B cell (primary cell): ENCODE results near the gene GALNT10. TPM values are rescaled to one million over a fixed set of nuclear protein-coding genes. Genes with fewer than 3 reads are reported as not detected.

Source experiments
- ATAC-seq: fragments of 200-7000 bp; cut with Tn5 transposase; one replicate; pipeline ENCODE4 v1.10.0; 2021; ENCODE audit warnings: low read depth, mild to moderate bottlenecking, moderate number of reproducible peaks, moderate library complexity
- CTCF ChIA-PET: fragments of 350-600 bp; sonication (Branson Sonifier 250); formaldehyde crosslinking; loops from one replicate; lab custom pipeline; 2021; ENCODE audit warnings: antibody characterized with exemption, inconsistent platforms; lab: Charles Lee
- POLR2A ChIA-PET: fragments of 350-600 bp; sonication (Branson Sonifier 250); formaldehyde crosslinking; loops from one replicate; lab custom pipeline; 2021; ENCODE audit warnings: antibody characterized with exemption; lab: Charles Lee
- DNase-seq: peaks from one replicate; pipeline ENCODE4 v3.0.0; 2013
- H2AFZ ChIP-seq: 2 replicates; pipeline ENCODE4 v1.6.1; 2012; ENCODE audit warnings: mild to moderate bottlenecking, low read depth, low read length; ENCODE audit not compliant: insufficient read depth, poor library complexity, severe bottlenecking
- H3K27ac ChIP-seq, 2 donors: 1 replicate in 1 of 2; 2 replicates in 1 of 2; pipeline ENCODE4 v1.5.1; 2012 to 2013; ENCODE audit warnings: low read length in 2 of 2, mild to moderate bottlenecking in 2 of 2, moderate library complexity in 1 of 2
- H3K27me3 ChIP-seq, 4 experiments: fragments of 200-600 bp in 1 of 4; sonication (generic) in 1 of 4; replicated peaks in 1 of 4; 1 replicate in 2 of 4; 2 replicates in 2 of 4; pipeline versions ENCODE4 v1.6.1 to v1.7.0; 2013 to 2016; ENCODE audit warnings: low read length in 3 of 4, mild to moderate bottlenecking in 2 of 4, mixed read lengths in 1 of 4, moderate library complexity in 1 of 4; ENCODE audit not compliant: insufficient read depth in 4 of 4, control insufficient read depth in 3 of 4; ENCODE audit errors: control extremely low read depth in 1 of 4
- H3K36me3 ChIP-seq, 2 experiments: replicated peaks in 1 of 2; 1 replicate in 1 of 2; 2 replicates in 1 of 2; pipeline versions ENCODE4 v1.6.1 to v1.7.1; 2013; ENCODE audit warnings: low read length in 1 of 2; ENCODE audit not compliant: insufficient read depth in 2 of 2, control insufficient read depth in 1 of 2; ENCODE audit errors: control extremely low read depth in 1 of 2, extremely low read depth in 1 of 2
- H3K4me1 ChIP-seq, 2 donors: fragments of 200-600 bp in 1 of 2; sonication (generic) in 1 of 2; 1 replicate in 1 of 2; 2 replicates in 1 of 2; pipeline versions ENCODE4 v1.5.1 to v1.6.1; 2013 to 2017; ENCODE audit warnings: low read length in 2 of 2; ENCODE audit not compliant: control insufficient read depth in 2 of 2, insufficient read depth in 2 of 2
- H3K4me2 ChIP-seq: replicated peaks from 2 replicates; pipeline ENCODE3; 2012; ENCODE audit warnings: mild to moderate bottlenecking, low read depth, low read length; ENCODE audit not compliant: poor library complexity, severe bottlenecking
- H3K4me3 ChIP-seq, 5 experiments: fragments of 200-600 bp in 1 of 5; sonication (generic) in 1 of 5; 1 replicate in 3 of 5; 2 replicates in 2 of 5; pipeline versions ENCODE4 v1.5.1 to v1.7.0; 2011 to 2016; ENCODE audit warnings: low read length in 4 of 5, mild to moderate bottlenecking in 4 of 5, low read depth in 2 of 5, control low read depth in 1 of 5, moderate library complexity in 1 of 5; ENCODE audit not compliant: insufficient read depth in 1 of 5; ENCODE audit errors: control extremely low read depth in 1 of 5, extremely low read depth in 1 of 5
- H3K79me2 ChIP-seq: fragments of 200-600 bp; sonication (generic); one replicate; pipeline ENCODE4 v1.6.0; 2016; ENCODE audit warnings: low read length; ENCODE audit not compliant: control insufficient read depth, insufficient read depth
- H3K9ac ChIP-seq: fragments of 200-600 bp; sonication (generic); 2 replicates; pipeline ENCODE4 v1.6.1; 2017; ENCODE audit warnings: mild to moderate bottlenecking, low read length, moderate library complexity
- H3K9me3 ChIP-seq, 3 donors: one replicate each; pipeline versions ENCODE4 v1.6.1 to v1.7.1; 2013; ENCODE audit warnings: low read length in 2 of 3; ENCODE audit not compliant: control insufficient read depth in 2 of 3, insufficient read depth in 1 of 3; ENCODE audit errors: control extremely low read depth in 1 of 3
- H4K20me1 ChIP-seq: 2 replicates; pipeline ENCODE4 v1.6.0; 2012; ENCODE audit warnings: mild to moderate bottlenecking, low read length; ENCODE audit not compliant: insufficient read depth, control insufficient read depth, poor library complexity, severe bottlenecking
- H3K27ac Mint-ChIP-seq: one replicate; pipeline ENCODE4 v1.8.0; 2021; ENCODE audit warnings: mixed read lengths
- H3K27me3 Mint-ChIP-seq: one replicate; pipeline ENCODE4 v1.8.0; 2021; ENCODE audit warnings: mixed read lengths
- H3K4me1 Mint-ChIP-seq: one replicate; pipeline ENCODE4 v1.8.0; 2021; ENCODE audit warnings: mixed read lengths
- H3K4me3 Mint-ChIP-seq: one replicate; pipeline ENCODE4 v1.8.0; 2021; ENCODE audit warnings: mixed read lengths
- H3K9me3 Mint-ChIP-seq: one replicate; pipeline ENCODE4 v1.8.0; 2022; ENCODE audit warnings: mixed read lengths; ENCODE audit not compliant: insufficient read depth
- EZH2 ChIP-seq: IDR thresholded peaks from 2 replicates; pipeline ENCODE4 v1.6.1; 2012; ENCODE audit warnings: borderline replicate concordance, low read depth, mild to moderate bottlenecking, moderate library complexity, low read length; ENCODE audit not compliant: insufficient read depth, poor library complexity, severe bottlenecking
- WGBS: methylation state at CpG from one replicate; pipeline ENCODE4 v1.1.5; 2013; ENCODE audit warnings: missing lambda C conversion rate; ENCODE audit not compliant: insufficient coverage; 5-methylcytosine and 5-hydroxymethylcytosine counted together
- intact Hi-C: fragments of 100-400 bp; cut with micrococcal nuclease; formaldehyde crosslinking; loops from one replicate; pipeline ENCODE4 v1.10.0; 2022
- polyA plus RNA-seq: library from polyadenylated mRNA; depleted of rRNA; stranded (reverse); fragments of >200 nt; gene quantifications from 2 replicates; pipeline ENCODE4 v1.2.3, GENCODE V29; 2012
- total RNA-seq, 2 donors: library from RNA; stranded (reverse); fragments of 120-200 nt in 1 of 2; gene quantifications; 1 replicate in 1 of 2; 2 replicates in 1 of 2; pipeline versions ENCODE4 v1.2.3 to v1.2.4, GENCODE V29; 2013 to 2022
- TF ChIP-seq, protein P1 (sequence below): fragments of 200-600 bp; IDR thresholded peaks from one replicate; pipeline ENCODE4 v1.8.0; 2022; ENCODE audit warnings: antibody characterized with exemption, mild to moderate bottlenecking

Gene GALNT10
- total and polyA plus RNA-seq, 2 donors (not counting 1 experiment from before 2014, with no cell fraction given), result 27.7 to 42.8 TPM

DNA sequence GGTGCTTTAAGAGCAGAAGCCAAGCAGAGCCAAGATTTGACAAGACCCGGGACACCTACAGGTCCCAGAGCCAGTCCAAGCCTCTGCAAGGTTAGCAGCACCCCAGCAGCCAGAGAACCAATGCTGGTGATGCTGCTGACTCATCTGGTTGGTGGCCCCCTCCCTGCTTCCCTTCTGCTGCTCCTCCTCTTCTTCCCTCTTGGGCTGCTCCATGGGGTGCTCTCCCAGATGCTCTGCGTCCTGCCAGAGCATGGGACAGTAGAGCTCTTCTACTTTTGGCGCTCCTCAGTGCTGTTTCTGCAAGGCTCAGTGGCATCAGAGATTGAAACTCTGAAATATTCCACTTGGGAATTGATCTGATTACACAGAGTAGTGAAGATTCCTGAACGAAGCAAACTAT, 179.1 kb downstream of the GALNT10 start:
- no peaks in the 10 kb centered on the region for H3K9me3 Mint-ChIP-seq
- WGBS, result 100% methylated on average over 3 of the region's 4 CpGs
- POLR2A ChIA-PET, result no interaction called here
- H3K27ac Mint-ChIP-seq, result no peak overlapping the region
- Histone ChIP-seq H3K79me2 (no peaks in the 10 kb centered on the region), H3K27me3 (no peaks in the 10 kb centered on the region), H3K27ac (no peak overlapping the region), H4K20me1 (no peaks in the 10 kb centered on the region), H3K36me3 (peaks cover 6 to 30% of the 10 kb centered on the region in 2 experiments), H3K4me3 (no peak overlapping the region), H3K9me3 (no peaks in the 10 kb centered on the region), H2AFZ (no peak overlapping the region), H3K9ac (no peak overlapping the region), H3K4me1 (no peaks in the 10 kb centered on the region), H3K4me2 (no peak overlapping the region)
- CTCF ChIA-PET, result no interaction called here
- TF ChIP-seq, protein P1, sequence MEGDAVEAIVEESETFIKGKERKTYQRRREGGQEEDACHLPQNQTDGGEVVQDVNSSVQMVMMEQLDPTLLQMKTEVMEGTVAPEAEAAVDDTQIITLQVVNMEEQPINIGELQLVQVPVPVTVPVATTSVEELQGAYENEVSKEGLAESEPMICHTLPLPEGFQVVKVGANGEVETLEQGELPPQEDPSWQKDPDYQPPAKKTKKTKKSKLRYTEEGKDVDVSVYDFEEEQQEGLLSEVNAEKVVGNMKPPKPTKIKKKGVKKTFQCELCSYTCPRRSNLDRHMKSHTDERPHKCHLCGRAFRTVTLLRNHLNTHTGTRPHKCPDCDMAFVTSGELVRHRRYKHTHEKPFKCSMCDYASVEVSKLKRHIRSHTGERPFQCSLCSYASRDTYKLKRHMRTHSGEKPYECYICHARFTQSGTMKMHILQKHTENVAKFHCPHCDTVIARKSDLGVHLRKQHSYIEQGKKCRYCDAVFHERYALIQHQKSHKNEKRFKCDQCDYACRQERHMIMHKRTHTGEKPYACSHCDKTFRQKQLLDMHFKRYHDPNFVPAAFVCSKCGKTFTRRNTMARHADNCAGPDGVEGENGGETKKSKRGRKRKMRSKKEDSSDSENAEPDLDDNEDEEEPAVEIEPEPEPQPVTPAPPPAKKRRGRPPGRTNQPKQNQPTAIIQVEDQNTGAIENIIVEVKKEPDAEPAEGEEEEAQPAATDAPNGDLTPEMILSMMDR, result no peak
- TF ChIP-seq EZH2, result no peak
- H3K4me3 Mint-ChIP-seq, result no peak overlapping the region
- ATAC-seq (no peak), DNase-seq (no peak)
- no peaks in the 10 kb centered on the region for H3K27me3 Mint-ChIP-seq
- H3K4me1 Mint-ChIP-seq, result no peaks in the 10 kb centered on the region
- intact Hi-C loops, result no loop called here

- no peaks in the 10 kb centered on the region for H3K79me2 ChIP-seq
- no peaks in the 10 kb centered on the region for H4K20me1 ChIP-seq
- TF ChIP-seq EZH2, result no peak
- TF ChIP-seq, protein P1, result no peak
- CTCF ChIA-PET, result no interaction called here
- H3K27me3 Mint-ChIP-seq, result no peaks in the 10 kb centered on the region
- no peak overlapping the region for H3K4me2 ChIP-seq
- no peak overlapping the region for H2AFZ ChIP-seq
- no peak overlapping the region for H3K27ac Mint-ChIP-seq
- intact Hi-C loops, result no loop called here
- H3K4me1 Mint-ChIP-seq, result no peaks in the 10 kb centered on the region
- DNase-seq (no peak), ATAC-seq (no peak)
- H3K9ac ChIP-seq, result no peak overlapping the region
- 100% methylated on average over 2 of the region's 3 CpGs for WGBS
- no peaks in the 10 kb centered on the region for H3K9me3 Mint-ChIP-seq
- H3K4me3 Mint-ChIP-seq, result no peak overlapping the region
- POLR2A ChIA-PET, result no interaction called here
- no peaks in the 10 kb centered on the region for H3K9me3 ChIP-seq
- no peak overlapping the region for H3K4me3 ChIP-seq
- no peaks in the 10 kb centered on the region for H3K27me3 ChIP-seq
- peaks cover 6 to 31% of the 10 kb centered on the region in 2 experiments for H3K36me3 ChIP-seq
- no peaks in the 10 kb centered on the region for H3K4me1 ChIP-seq
- H3K27ac ChIP-seq, result no peak overlapping the region
These were observed 179.6 kb downstream of the GALNT10 start for GRCh38 chr5:154370119-154370518.
